Hepatocyte (in vitro differentiated cells): Measurements from ENCODE around the gene KLF5. TPM values are rescaled to one million over a fixed set of nuclear protein-coding genes. Genes with fewer than 3 reads are reported as not detected.

ENCODE experiments used
- DNase-seq: peaks from one replicate; pipeline ENCODE4 v3.0.0-alpha.2; 2016; ENCODE audit warnings: low spot score
- H2AFZ ChIP-seq: fragments of 200-600 bp; sonication (generic); 2 replicates; pipeline ENCODE4 v1.6.0; 2016; ENCODE audit warnings: antibody characterized with exemption, mild to moderate bottlenecking
- H3K27ac ChIP-seq: fragments of 200-600 bp; sonication (generic); 2 replicates; pipeline ENCODE4 v1.5.1; 2016; ENCODE audit warnings: mild to moderate bottlenecking
- H3K27me3 ChIP-seq: fragments of 200-600 bp; sonication (generic); 2 replicates; pipeline ENCODE4 v1.6.1; 2016
- H3K36me3 ChIP-seq: fragments of 200-600 bp; sonication (generic); replicated peaks from 2 replicates; pipeline ENCODE4 v1.5.1; 2016; ENCODE audit warnings: low read depth; ENCODE audit not compliant: insufficient read depth
- H3K4me1 ChIP-seq: fragments of 200-600 bp; sonication (generic); 2 replicates; pipeline ENCODE4 v1.5.1; 2016; ENCODE audit warnings: mild to moderate bottlenecking, moderate library complexity; ENCODE audit not compliant: insufficient read depth
- H3K4me2 ChIP-seq: fragments of 200-600 bp; sonication (generic); 2 replicates; pipeline ENCODE4 v1.6.0; 2016
- H3K4me3 ChIP-seq: fragments of 200-600 bp; sonication (generic); 2 replicates; pipeline ENCODE4 v1.5.1; 2016; ENCODE audit warnings: mild to moderate bottlenecking
- H3K79me2 ChIP-seq: fragments of 200-600 bp; sonication (generic); 2 replicates; pipeline ENCODE4 v1.6.0; 2017; ENCODE audit warnings: mild to moderate bottlenecking
- H3K9me2 ChIP-seq: fragments of 200-600 bp; sonication (generic); replicated peaks from 2 replicates; pipeline ENCODE4 v1.6.0; 2017; ENCODE audit warnings: mild to moderate bottlenecking; ENCODE audit not compliant: insufficient read depth
- H3K9me3 ChIP-seq: fragments of 200-600 bp; sonication (generic); 2 replicates; pipeline ENCODE4 v1.5.1; 2016; ENCODE audit warnings: low read depth, mild to moderate bottlenecking
- H4K20me1 ChIP-seq: fragments of 200-600 bp; sonication (generic); 2 replicates; pipeline ENCODE4 v1.6.0; 2016; ENCODE audit warnings: mild to moderate bottlenecking; ENCODE audit not compliant: insufficient read depth, poor library complexity, severe bottlenecking
- CTCF ChIP-seq: fragments of 200-600 bp; sonication (generic); IDR thresholded peaks from 2 replicates; pipeline ENCODE4 v1.5.1; 2016; ENCODE audit warnings: antibody characterized with exemption, mild to moderate bottlenecking; ENCODE audit not compliant: poor library complexity
- EZH2 ChIP-seq: fragments of 200-600 bp; sonication (generic); IDR thresholded peaks from 2 replicates; pipeline ENCODE4 v1.6.1; 2016; ENCODE audit warnings: antibody characterized with exemption, mild to moderate bottlenecking, borderline replicate concordance
- EZH2phosphoT487 ChIP-seq: fragments of 200-600 bp; sonication (generic); IDR thresholded peaks from one replicate; pipeline ENCODE4 v1.6.1; 2018; ENCODE audit warnings: antibody characterized with exemption, mild to moderate bottlenecking, low read depth, moderate library complexity; ENCODE audit not compliant: unreplicated experiment, severe bottlenecking
- WGBS: methylation state at CpG from one replicate; pipeline ENCODE4 v1.1.6; 2016; ENCODE audit warnings: low lambda C conversion rate; ENCODE audit errors: missing lambda C conversion rate; 5-methylcytosine and 5-hydroxymethylcytosine counted together
- polyA plus RNA-seq: library from polyadenylated mRNA; unstranded; fragments of >200 nt; fragmentation: Nextera tagmentation; extraction: Ambion mirVana; gene quantifications from 2 replicates; pipeline ENCODE4 v1.2.1, GENCODE V29; 2016
- total RNA-seq: library from RNA; depleted of rRNA; stranded (reverse); fragments of >200 nt; gene quantifications from 2 replicates; pipeline ENCODE4 v1.2.3, GENCODE V29; 2014

KLF5 gene
- total and polyA plus RNA-seq, 2 experiments from 2014 or later = 92.6 to 99.9 TPM

- DNase-seq = no peak
- Histone ChIP-seq H2AFZ (no peak overlapping the region), H3K4me2 (no peak overlapping the region), H3K9me2 (no peaks in the 10 kb centered on the region), H4K20me1 (no peaks in the 10 kb centered on the region), H3K4me3 (no peak overlapping the region), H3K27me3 (no peaks in the 10 kb centered on the region), H3K4me1 (peaks cover 14% of the 10 kb centered on the region), H3K27ac (no peak overlapping the region), H3K79me2 (no peaks in the 10 kb centered on the region), H3K9me3 (no peaks in the 10 kb centered on the region), H3K36me3 (no peaks in the 10 kb centered on the region)
- TF ChIP-seq CTCF (no peak), EZH2phosphoT487 (no peak), EZH2 (no peak)
- 88% methylated on average over 4 of the region's 4 CpGs for WGBS
These were observed 22.2 kb upstream of the KLF5 start for GRCh38 chr13:73036566-73036965.

GRCh38 chr13:73038064-73038463 lies 20.7 kb upstream of the KLF5 start:
- Histone ChIP-seq H3K4me2 (no peak overlapping the region), H3K9me2 (no peaks in the 10 kb centered on the region), H3K27ac (no peak overlapping the region), H4K20me1 (no peaks in the 10 kb centered on the region), H3K9me3 (no peaks in the 10 kb centered on the region), H3K79me2 (no peaks in the 10 kb centered on the region), H3K36me3 (no peaks in the 10 kb centered on the region), H2AFZ (no peak overlapping the region), H3K27me3 (no peaks in the 10 kb centered on the region), H3K4me1 (peaks cover 14% of the 10 kb centered on the region), H3K4me3 (no peak overlapping the region)
- no peak for DNase-seq
- TF ChIP-seq CTCF (no peak), EZH2 (no peak), EZH2phosphoT487 (no peak)

- no peak for TF ChIP-seq CTCF
- TF ChIP-seq EZH2 = no peak
- no peak for TF ChIP-seq EZH2phosphoT487
- Histone ChIP-seq H3K9me2 (no peaks in the 10 kb centered on the region), H4K20me1 (no peaks in the 10 kb centered on the region), H3K9me3 (no peaks in the 10 kb centered on the region), H3K4me3 (no peak overlapping the region), H3K4me1 (peaks cover 14% of the 10 kb centered on the region), H3K27ac (peak overlapping the region; percentile 78), H3K79me2 (no peaks in the 10 kb centered on the region), H2AFZ (no peak overlapping the region), H3K36me3 (no peaks in the 10 kb centered on the region), H3K4me2 (peak overlapping the region; percentile 50), H3K27me3 (no peaks in the 10 kb centered on the region)
- WGBS = 67% methylated on average over 2 of the region's 2 CpGs
- DNase-seq = no peak
These were observed 19.4 kb upstream of the KLF5 start for GRCh38 chr13:73039201-73040108.
